Measurements from ENCODE around the gene C20orf144.

C20orf144 gene

DNA sequence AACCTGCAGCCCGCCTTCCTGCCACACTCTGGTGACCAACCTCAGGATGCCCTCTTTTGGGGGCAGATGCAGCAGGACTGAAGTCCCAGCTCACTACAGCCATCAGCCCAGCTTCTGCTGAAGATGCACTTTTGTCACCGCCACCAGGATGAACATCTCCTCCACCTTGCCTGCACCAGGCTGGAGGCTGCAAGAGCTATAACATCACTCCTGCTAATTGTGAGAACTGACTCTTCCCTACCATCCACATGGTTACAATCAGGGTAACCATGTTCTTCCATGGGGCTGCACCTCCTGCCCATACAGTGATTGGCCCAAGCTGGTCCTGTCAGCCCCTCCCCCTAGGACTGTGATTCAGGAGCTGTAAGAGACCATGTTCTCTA, 2.6 kb downstream of the C20orf144 start:
- DNase-seq (ENCODE audit: low spot score) = no peak

DNA sequence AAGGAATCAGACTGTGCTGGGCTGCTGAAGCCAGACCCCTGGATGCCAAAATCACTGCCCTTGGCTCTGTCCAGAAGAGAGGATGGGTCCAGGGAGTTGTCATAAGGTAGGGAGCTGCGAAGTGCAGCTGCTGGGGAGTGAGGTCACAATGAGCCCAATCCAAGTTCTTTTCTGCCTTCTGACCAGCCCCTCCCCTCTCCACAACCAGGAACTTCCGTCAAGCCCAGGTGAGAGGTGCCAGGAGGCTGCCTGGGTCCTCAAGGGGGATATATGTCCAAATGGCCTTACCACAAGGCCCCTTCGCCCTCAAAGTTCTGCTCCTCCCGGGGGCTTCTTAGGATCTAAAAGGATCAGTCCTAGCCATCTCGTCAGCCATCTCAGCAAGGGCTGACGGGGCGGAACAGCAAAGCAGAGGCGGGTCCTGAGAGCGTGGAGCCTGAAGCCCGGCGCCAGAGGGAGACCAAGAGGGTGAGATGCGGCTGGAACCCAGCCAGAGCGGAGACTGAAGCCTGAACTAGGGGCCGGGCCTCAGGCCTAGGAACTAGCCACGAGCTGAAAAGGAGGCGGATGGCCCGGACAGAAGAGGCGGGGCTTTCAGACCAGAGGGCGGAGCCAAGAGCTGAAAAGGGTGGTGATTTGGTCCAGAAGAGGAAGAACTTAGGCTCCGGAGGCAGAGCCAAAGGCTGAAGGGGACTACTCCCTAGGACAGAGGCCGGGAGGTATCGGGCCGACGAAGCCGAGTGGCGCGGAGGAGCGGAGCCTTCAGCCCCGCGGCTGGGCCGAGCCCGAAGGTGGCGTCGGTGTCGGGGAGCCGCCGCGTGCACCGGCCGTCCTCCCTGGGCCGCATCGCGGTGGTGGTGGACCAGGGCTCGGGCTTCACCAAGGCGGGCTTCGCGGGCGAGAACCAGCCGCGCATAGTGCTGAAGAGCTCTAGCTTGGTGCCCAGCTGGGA, 4.4 kb downstream of the C20orf144 start, which contains the start of gene ACTL10:
ACTL10 (plus strand) TSS at position 651 of the 952 bp plus-strand sequence. CDS start 555 bp downstream, outside the sequence.
- peak; percentile 96 for DNase-seq (ENCODE audit: low spot score)

GRCh38 chr20:33667245-33667675, 5.1 kb downstream of the C20orf144 start:
- peak; percentile 39 for DNase-seq (ENCODE audit: low spot score)

GRCh38 chr20:33667676-33668465, 5.7 kb downstream of the C20orf144 start:
- DNase-seq (ENCODE audit: low spot score) = peak; percentile 90

DNA sequence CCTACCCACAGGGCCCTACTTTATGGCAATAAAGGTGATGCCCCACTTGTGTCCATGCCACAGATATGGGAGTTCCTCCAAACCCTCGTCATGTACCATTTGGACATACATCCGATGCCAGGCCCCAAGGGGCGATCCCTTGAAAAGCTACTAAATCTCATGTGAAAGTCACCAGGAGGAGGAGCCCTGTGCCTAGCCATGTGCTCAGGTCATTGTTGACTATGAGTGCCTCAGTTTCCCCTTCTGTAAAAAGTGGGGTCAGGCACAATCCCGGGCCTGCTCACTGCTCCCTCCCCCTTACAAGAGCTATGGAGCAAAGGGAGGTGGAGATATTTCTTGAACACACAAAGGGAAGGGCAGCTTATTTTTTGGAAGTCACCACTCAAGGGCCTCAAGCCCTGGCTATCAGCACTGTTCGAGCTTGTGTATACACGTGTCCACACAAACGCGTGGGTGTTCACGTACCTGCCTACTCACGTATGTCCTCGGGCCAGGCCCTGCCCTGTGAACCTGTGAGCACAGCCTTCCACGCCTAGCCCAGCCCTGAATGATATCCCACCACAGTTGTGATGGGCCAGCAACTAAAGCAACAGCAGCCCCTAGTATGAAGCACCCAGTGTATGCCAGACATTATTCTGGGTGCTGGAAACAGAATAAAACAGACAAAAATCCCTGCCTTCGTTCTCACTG, 6.5 kb downstream of the C20orf144 start:
- DNase-seq (ENCODE audit: low spot score) = no peak

GRCh38 chr20:33669224-33669623, 7.1 kb downstream of the C20orf144 start:
- no peak for DNase-seq (ENCODE audit: low spot score)

DNA sequence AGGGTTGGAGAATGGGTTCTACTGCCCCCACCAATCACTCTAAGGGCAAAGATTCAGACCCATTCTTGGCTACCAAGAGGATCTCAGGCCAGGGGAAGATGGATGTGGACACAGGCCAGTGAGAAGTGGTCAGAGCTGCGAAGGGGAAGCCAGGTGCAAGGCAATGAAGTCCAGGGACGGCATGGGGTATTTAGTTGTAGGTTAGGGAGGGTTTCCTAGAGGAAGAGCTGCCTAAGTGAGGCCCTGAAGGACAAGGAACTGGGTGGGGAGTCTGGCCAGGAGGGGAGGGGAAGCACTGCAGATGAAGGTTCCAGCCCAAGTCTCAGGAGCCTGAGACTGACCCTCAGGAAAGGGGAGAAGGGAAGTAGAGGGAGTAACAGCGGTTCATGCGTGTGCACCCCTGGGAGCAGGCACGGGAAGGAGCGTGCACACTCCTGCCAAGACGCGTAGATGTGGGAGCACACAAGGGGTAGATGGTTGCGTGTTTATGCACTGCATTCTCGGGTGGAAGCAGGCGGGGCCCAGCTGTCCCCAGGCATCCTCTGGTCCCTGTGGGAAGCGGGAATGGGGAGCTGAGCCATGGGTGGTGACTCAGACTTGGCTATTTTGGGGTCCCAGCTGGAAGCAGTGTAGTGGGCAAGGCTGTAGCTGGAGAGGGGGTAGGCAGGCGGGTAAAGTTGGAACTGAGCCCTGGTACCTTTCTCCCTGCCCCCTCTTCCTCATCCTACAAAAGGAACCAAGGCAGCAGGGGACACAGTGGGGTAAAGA, 7.9 kb downstream of the C20orf144 start:
- DNase-seq (ENCODE audit: low spot score) = no peak

GRCh38 chr20:33670715-33671499, 8.8 kb downstream of the C20orf144 start:
- no peak for DNase-seq (ENCODE audit: low spot score)

GRCh38 chr20:33671573-33672288, 9.6 kb downstream of the C20orf144 start:
- DNase-seq (ENCODE audit: low spot score) = no peak

DNA sequence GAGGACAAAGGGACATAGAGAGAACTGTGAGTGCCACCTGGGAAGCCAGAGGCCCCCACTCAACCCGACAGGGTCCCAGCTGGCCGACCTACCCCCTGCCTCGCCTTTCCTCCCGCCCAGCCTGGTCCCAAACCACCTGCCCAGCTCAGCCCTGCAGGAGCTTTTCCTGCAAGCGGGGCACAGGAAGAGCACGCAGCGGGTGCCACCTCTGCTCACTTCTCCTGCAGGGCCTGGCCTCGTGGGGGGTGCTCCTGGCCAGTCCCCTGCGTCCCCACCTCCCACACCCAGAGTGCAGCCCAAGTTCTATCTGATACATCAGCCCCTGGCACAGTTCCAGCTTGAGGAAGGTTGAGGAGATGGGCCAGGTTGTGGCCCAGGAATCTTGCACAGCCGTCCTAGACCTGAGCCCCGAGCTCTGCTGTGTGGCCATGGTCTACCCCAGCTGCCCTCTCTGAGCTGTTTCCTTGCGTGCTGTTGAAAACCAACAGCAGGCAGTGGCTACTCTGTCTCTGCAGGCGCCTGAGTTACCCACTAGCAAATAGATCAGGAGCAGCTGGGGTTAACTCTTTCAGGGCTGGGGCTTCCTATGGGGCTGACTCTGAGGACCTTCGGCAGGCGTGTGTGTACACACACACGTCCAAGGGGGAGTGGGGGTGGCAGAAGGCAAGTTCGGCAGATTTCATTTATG, 10.4 kb downstream of the C20orf144 start:
- DNase-seq (ENCODE audit: low spot score) = peak; percentile 32

GRCh38 chr20:33673114-33673409, 10.9 kb downstream of the C20orf144 start:
- no peak for DNase-seq (ENCODE audit: low spot score)

- DNase-seq (ENCODE audit: low spot score) = peak; percentile 20
Measured at GRCh38 chr20:33673410-33674293, 11.5 kb downstream of the C20orf144 start.

- DNase-seq (ENCODE audit: low spot score) = peak; percentile 95
Measured at GRCh38 chr20:33674294-33675135, 12.4 kb downstream of the C20orf144 start, which contains the start of gene NECAB3. Gene NECAB3 (minus strand): TSS chr20:33674428. CDS start chr20:33674352, 76 bp downstream.

DNA sequence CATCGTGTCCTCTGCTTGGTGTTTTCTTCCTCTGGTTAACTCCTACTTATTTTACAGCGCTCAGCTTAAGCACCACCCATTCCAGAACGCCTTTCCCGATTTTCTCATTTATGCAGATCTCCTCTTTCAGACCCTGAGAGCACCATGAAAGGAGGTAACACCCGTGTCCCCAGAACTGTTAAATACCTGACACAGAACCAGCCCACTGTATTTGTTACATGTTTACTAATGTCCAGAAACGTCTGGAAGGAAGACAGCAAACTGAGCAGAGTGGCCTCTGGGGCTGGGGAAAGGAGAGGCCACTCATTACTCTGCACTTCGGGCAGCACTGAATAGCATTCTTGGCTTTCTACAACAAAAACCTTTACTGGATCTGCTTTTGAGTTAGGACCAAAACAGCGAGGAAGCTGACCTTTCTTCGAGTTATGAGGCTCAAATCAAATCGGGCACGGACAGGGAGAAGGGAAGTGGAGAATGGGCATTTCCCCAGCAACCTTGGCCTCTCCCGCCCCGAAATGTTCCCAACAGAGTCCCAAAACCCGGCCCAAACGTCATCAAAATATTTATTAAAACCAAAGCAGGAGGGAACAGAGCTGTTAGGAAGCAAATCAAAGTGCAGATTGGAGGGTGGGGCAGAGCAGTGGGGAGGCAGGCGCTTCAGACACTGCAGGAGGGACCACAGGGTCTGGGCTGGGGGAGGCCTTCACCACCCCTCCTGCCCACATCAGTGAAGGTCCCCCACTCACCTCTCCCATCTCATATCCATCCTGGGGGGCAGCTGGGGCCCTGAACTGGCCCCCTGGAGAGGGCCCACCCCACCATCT, 13.2 kb downstream of the C20orf144 start:
- no peak for DNase-seq (ENCODE audit: low spot score)

DNA sequence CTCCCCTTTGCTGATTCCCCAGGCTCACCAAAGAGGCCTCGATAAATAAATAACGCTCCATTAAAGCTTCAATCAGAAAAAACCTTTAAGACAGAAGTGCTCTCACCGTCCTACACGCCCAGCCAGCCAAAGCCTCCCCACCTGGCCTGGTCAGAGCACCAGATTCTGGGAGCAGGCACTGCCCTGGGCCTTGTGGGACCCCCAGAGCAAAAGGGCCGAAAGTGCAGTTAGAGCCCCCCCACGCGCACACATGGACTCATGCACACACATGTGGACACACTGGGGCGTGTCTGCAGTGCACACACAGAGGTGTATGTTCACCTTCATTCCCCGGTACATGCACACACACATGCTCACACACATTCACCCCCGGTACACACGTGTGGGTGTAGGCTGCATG, 14.0 kb downstream of the C20orf144 start:
- no peak for DNase-seq (ENCODE audit: low spot score)

Data from AG20443 (cell line).